Adrenal gland (tissue), 19 donors: ENCODE measurements around the gene HPF1. TPM values are rescaled to one million over a fixed set of nuclear protein-coding genes. Genes with fewer than 3 reads are reported as not detected.
A peak's percentile ranks its signal among the peaks of the same experiment; 100 is the strongest.
"Not testable (repeated sequence)": the region's sequence is repeated elsewhere in the genome, so short reads cannot be mapped to it uniquely, and the experiment has no call there.

Experiments
- DNase-seq, 7 donors: peaks; one replicate each; pipeline ENCODE4 v3.0.0-alpha.2; 2019 to 2020
- H3K27ac ChIP-seq, 5 donors: fragments of 200-600 bp; sonication (generic) in 4 of 5; 1 replicate in 3 of 5; 2 replicates in 2 of 5; pipeline versions ENCODE4 v1.5.1 to v1.8.0; 2016 to 2020; ENCODE audit warnings: mild to moderate bottlenecking in 1 of 5
- H3K27me3 ChIP-seq: fragments of 200-600 bp; 2 replicates; pipeline ENCODE4 v1.8.0; 2021
- H3K36me3 ChIP-seq, 2 donors: fragments of 200-600 bp; replicated peaks in 1 of 2; 1 replicate in 1 of 2; 2 replicates in 1 of 2; pipeline versions ENCODE4 v1.5.1 to v1.8.0; 2018 to 2022
- H3K4me1 ChIP-seq, 2 donors: fragments of 200-600 bp; replicated peaks in 1 of 2; 1 replicate in 1 of 2; 2 replicates in 1 of 2; pipeline versions ENCODE4 v1.5.1 to v1.8.0; 2018 to 2021
- H3K4me3 ChIP-seq, 4 donors: fragments of 200-600 bp; sonication (generic) in 3 of 4; one replicate each; pipeline ENCODE4 v1.5.1; 2016 to 2018
- H3K9me3 ChIP-seq, 3 donors: fragments of 200-600 bp; sonication (generic) in 1 of 3; replicated peaks in 1 of 3; 1 replicate in 2 of 3; 2 replicates in 1 of 3; pipeline versions ENCODE4 v1.5.1 to v1.8.0; 2016 to 2021
- POLR2A ChIP-seq, 2 donors: fragments of 450-650 bp; IDR thresholded peaks; one replicate each; pipeline ENCODE4 v1.6.1; 2017; ENCODE audit warnings: antibody characterized with exemption in 2 of 2, mild to moderate bottlenecking in 2 of 2, moderate library complexity in 1 of 2
- WGBS, 4 donors: extraction: QIAGEN DNeasy Blood & Tissue Kit in 2 of 4; methylation state at CpG; one replicate each; pipeline versions ENCODE4 v1.1.5 to v1.1.7; 2013 to 2017; 5-methylcytosine and 5-hydroxymethylcytosine counted together
- intact Hi-C, 2 donors: fragments of 100-400 bp; cut with DNase I; formaldehyde crosslinking; loops; one replicate each; pipeline versions ENCODE4 v1.14.1 to v1.15.0; 2022 to 2023
- long read RNA-seq, 10 donors: library from polyadenylated mRNA in 3 of 10; unstranded in 2 of 10; stranded (forward) in 1 of 10; transcript quantifications; one replicate each; pipeline ENCODE4 v2.0.0 and lab custom pipeline, GENCODE V29; 2021 to 2026
- polyA plus RNA-seq, 3 donors: library from polyadenylated mRNA; stranded (reverse); fragments of 200-250 nt in 2 of 3; fragments of 350-450 nt in 1 of 3; fragmentation: Illumina TruSeq in 1 of 3; extraction: RNeasy Lipid Tissue Mini Kit (QIAGEN cat#74804) in 1 of 3; gene quantifications; one replicate each; pipeline ENCODE4 v1.2.3, GENCODE V29; 2013 to 2014
- total RNA-seq, 9 donors: library from RNA; depleted of rRNA in 4 of 9; stranded (reverse); fragments of >200 nt in 4 of 9; fragments of 120-200 nt in 1 of 9; fragmentation: NEBNext Ultra II Directional in 1 of 9; extraction: Animal tissue kit (Norgen Biotek cat#: 25700) in 1 of 9; gene quantifications; one replicate each; pipeline versions ENCODE4 v1.1.0 to v1.2.4, GENCODE V29; 2013 to 2023
- TF ChIP-seq, protein P1 (sequence below), 6 experiments: fragments of 450-650 bp in 4 of 6; fragments of 200-600 bp in 2 of 6; sonication (generic) in 1 of 6; IDR thresholded peaks; 1 replicate in 5 of 6; 2 replicates in 1 of 6; pipeline versions ENCODE4 v1.5.1 to v1.8.0; 2016 to 2021; ENCODE audit warnings: antibody characterized with exemption in 6 of 6, mild to moderate bottlenecking in 2 of 6, moderate library complexity in 1 of 6
- donor health status: healthy with polysubstance abuse.
- donor health status: Bipolar disorder and iron deficiency.
- donor health status: DM: yes; HTN: yes; CAD: no.
- donor health status: DM: no; HTN: no; CAD: no.
- donor health status: DM: no; HTN: no; CAD: no.
- donor health status: DM: yes; HTN: yes; CAD: no.

HPF1 gene
- 10 to 100 TPM; 20.5 to 71.2 (median 23.4) TPM for total RNA-seq
- polyA plus RNA-seq: 10 to 100 TPM; 27.5 to 52.0 (median 29.3) TPM
- long read RNA-seq, donor 1, transcript HPF1-201 (8 exons, 1,230 nt): major isoform, 15 of 28 reads
- long read RNA-seq, donor 1, partial matches to known transcripts: 7 of 28 reads
- long read RNA-seq, donor 1, other reads (novel, unspliced or antisense): 0 of 28 reads
- long read RNA-seq, donor 2, transcript HPF1-201 (8 exons, 1,230 nt): major isoform, 6 of 18 reads
- long read RNA-seq, donor 2, partial matches to known transcripts: 8 of 18 reads
- long read RNA-seq, donor 2, other reads (novel, unspliced or antisense): 0 of 18 reads
- long read RNA-seq, donor 3, transcript HPF1-201 (8 exons, 1,230 nt): major isoform, 16 of 17 reads
- long read RNA-seq, donor 3, partial matches to known transcripts: 0 of 17 reads
- long read RNA-seq, donor 3, other reads (novel, unspliced or antisense): 0 of 17 reads
- long read RNA-seq, donor 4, transcript HPF1-201 (8 exons, 1,230 nt): major isoform, 11 of 34 reads
- long read RNA-seq, donor 4, partial matches to known transcripts: 16 of 34 reads
- long read RNA-seq, donor 4, other reads (novel, unspliced or antisense): 4 of 34 reads
- long read RNA-seq, donor 5, transcript HPF1-201 (8 exons, 1,230 nt): major isoform, 33 of 34 reads
- long read RNA-seq, donor 5, partial matches to known transcripts: 0 of 34 reads
- long read RNA-seq, donor 5, other reads (novel, unspliced or antisense): 0 of 34 reads
- long read RNA-seq, donor 6, partial matches to known transcripts: 14 of 23 reads
- long read RNA-seq, donor 6, other reads (novel, unspliced or antisense): 1 of 23 reads
- long read RNA-seq, donor 7, transcript HPF1-201 (8 exons, 1,230 nt): major isoform, 7 of 15 reads
- long read RNA-seq, donor 7, partial matches to known transcripts: 5 of 15 reads
- long read RNA-seq, donor 7, other reads (novel, unspliced or antisense): 0 of 15 reads
- long read RNA-seq, donor 8, transcript HPF1-201 (8 exons, 1,230 nt): major isoform, 16 of 24 reads
- long read RNA-seq, donor 8, partial matches to known transcripts: 5 of 24 reads
- long read RNA-seq, donor 8, other reads (novel, unspliced or antisense): 0 of 24 reads
- long read RNA-seq, donor 9, transcript HPF1-201 (8 exons, 1,230 nt): major isoform, 7 of 20 reads
- long read RNA-seq, donor 9, partial matches to known transcripts: 6 of 20 reads
- long read RNA-seq, donor 9, other reads (novel, unspliced or antisense): 0 of 20 reads
- long read RNA-seq, donor 10, transcript HPF1-201 (8 exons, 1,230 nt): major isoform, 6 of 9 reads
- long read RNA-seq, donor 10, partial matches to known transcripts: 0 of 9 reads
- long read RNA-seq, donor 10, other reads (novel, unspliced or antisense): 0 of 9 reads

DNA sequence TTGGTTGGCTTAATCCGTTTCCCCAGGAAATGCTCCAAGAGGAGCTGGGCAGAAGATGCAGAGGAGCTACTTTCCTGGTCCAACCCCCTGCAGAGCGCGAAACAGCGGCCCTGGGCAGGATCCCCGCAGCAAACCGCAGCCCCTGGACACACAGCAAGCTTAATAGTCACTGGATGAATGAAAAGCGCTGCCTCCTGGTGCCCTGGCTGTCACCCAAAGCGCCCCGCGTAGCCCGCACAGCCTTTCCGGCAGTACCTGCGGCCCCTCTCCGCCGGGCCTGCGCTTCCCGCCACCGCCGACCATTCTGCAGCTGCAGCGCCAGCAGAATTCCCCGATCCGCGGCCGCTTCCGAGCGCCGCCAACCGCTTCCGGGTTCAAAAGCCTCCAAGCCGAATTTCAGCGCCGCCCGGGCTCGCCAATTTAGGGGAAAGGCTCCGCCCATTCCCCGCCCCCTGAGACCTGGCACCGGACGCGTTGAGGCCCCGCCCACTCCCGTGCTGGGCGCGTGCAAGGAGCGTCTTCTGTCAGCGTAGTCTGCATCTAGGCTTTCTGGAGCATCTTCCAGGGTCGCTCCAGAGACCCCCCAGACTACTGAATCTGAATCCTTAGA, at the start of gene HPF1:
HPF1 (minus strand) TSS at position 370 of the 610 bp plus-strand sequence; CDS start at position 303, 67 bp downstream.
- peak within 1 kb of the TSS; percentile 13 to 90 (median 68) for H3K4me3 ChIP-seq
- H3K27me3 ChIP-seq: no peaks in the 10 kb centered on the region
- H3K27ac ChIP-seq: peak within 1 kb of the TSS in 3 of 5 donors; percentile 27 to 85 (median 35)
- peak; percentile 88 to 94 (median 91) for DNase-seq
- H3K9me3 ChIP-seq: no peaks in the 10 kb centered on the region
- intact Hi-C loops: no loop called here
- TF ChIP-seq, protein P1, sequence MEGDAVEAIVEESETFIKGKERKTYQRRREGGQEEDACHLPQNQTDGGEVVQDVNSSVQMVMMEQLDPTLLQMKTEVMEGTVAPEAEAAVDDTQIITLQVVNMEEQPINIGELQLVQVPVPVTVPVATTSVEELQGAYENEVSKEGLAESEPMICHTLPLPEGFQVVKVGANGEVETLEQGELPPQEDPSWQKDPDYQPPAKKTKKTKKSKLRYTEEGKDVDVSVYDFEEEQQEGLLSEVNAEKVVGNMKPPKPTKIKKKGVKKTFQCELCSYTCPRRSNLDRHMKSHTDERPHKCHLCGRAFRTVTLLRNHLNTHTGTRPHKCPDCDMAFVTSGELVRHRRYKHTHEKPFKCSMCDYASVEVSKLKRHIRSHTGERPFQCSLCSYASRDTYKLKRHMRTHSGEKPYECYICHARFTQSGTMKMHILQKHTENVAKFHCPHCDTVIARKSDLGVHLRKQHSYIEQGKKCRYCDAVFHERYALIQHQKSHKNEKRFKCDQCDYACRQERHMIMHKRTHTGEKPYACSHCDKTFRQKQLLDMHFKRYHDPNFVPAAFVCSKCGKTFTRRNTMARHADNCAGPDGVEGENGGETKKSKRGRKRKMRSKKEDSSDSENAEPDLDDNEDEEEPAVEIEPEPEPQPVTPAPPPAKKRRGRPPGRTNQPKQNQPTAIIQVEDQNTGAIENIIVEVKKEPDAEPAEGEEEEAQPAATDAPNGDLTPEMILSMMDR (IDR thresholded peaks at IDR 0.05): no peak
- peak; percentile 13 to 55 for TF ChIP-seq POLR2A (IDR thresholded peaks at IDR 0.05)
- 0% methylated on average over 8 to 46 of the region's 46 CpGs for WGBS, 4 donors
- H3K4me1 ChIP-seq: peaks cover 11 to 20% of the 10 kb centered on the region in 2 donors
- peaks cover 0 to 6% of the 10 kb centered on the region in 2 donors for H3K36me3 ChIP-seq

DNA sequence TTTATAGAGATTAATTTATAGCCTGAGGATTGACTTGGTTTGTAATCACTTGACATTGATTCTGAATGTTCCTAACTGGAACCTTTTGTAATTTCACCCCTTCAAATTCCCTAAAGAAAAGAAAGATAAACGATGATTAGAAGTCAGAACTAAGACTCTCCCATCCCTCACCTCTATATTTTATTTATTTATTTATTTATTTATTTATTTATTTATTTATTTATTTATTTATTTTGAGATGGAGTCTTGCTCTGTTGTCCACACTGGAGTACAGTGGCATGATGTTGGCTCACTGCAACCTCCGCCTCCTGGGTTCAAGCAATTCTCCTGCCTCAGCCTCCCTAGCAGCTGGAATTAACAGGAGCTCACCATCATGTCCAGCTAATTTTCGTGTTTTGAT, 49.0 kb upstream of the HPF1 start:
- 70 to 83% (median 77%) methylated on average over 3 of the region's 3 CpGs for WGBS, 4 donors
- H3K4me1 ChIP-seq, DNase-seq, H3K27ac ChIP-seq, H3K27me3 ChIP-seq, H3K9me3 ChIP-seq, H3K4me3 ChIP-seq, H3K36me3 ChIP-seq: not testable (repeated sequence)
- intact Hi-C loops: loop anchor here in 1 of 2 donors (5.0 kb wide), 1 partner anchor 236 kb away; no protein-coding TSS in a partner anchor

DNA sequence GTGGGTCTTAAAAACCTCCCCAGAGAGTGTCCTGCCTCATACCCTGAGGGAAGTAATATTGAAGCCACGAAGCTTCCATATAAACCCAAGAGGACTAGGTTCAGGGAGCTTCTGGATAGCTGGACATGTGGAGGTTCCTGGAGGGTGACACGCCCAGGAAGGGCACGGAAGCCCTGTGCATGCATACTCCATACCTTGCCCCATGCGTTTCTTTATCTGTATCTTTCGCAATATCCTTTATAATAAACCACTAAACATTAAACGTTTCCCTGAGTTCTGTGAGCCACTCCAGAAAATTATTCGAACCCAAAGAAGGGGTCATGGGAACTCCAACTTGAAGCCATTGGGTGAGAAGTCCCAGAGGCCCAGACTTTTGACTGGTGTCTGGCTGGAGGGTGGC, 45.7 kb upstream of the HPF1 start:
- H3K9me3 ChIP-seq: no peaks in the 10 kb centered on the region
- H3K36me3 ChIP-seq: no peaks in the 10 kb centered on the region
- WGBS, 4 donors: 67 to 78% (median 72%) methylated on average over 7 of the region's 7 CpGs
- no peaks in the 10 kb centered on the region for H3K27me3 ChIP-seq
- no peak overlapping the region for H3K4me3 ChIP-seq
- H3K27ac ChIP-seq: no peak overlapping the region
- TF ChIP-seq, protein P1 (IDR thresholded peaks at IDR 0.05): no peak
- TF ChIP-seq POLR2A (IDR thresholded peaks at IDR 0.05): no peak
- no peaks in the 10 kb centered on the region for H3K4me1 ChIP-seq
- DNase-seq: no peak
- intact Hi-C loops: no loop called here

DNA sequence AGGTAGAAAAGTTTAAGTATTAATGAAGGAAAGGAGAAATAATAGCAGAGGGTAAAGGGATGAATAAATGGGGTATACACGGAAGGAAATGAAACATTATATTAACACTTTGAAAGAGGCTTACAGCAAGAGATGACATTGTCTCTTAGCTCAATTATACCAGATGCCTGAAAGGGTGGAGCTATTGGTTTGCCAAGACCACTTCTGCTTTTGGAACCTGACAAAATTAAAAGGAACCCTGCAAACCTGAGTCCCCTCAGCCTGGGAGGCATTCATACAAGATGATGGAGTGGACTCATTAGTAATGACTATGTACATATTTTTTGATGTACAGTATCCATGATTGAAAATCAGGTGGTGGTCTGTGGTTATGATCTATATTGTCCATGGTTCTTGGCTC, 45.1 kb upstream of the HPF1 start:
- H3K27me3 ChIP-seq: no peaks in the 10 kb centered on the region
- TF ChIP-seq POLR2A (IDR thresholded peaks at IDR 0.05): no peak
- TF ChIP-seq, protein P1 (IDR thresholded peaks at IDR 0.05): no peak
- no peaks in the 10 kb centered on the region for H3K36me3 ChIP-seq
- H3K9me3 ChIP-seq: no peaks in the 10 kb centered on the region
- H3K27ac ChIP-seq: no peak overlapping the region
- intact Hi-C loops: no loop called here
- DNase-seq: no peak
- 44 to 58% (median 49%) methylated on average over 1 of the region's 1 CpG for WGBS, 4 donors
- H3K4me3 ChIP-seq: no peak overlapping the region
- no peaks in the 10 kb centered on the region for H3K4me1 ChIP-seq
